GM19035 (cell line): ENCODE results near the gene SDK2.

ENCODE experiments used
- ATAC-seq: cut with Tn5 transposase; IDR thresholded peaks from one replicate; pipeline ENCODE4 v1.9.1; 2021; ENCODE audit not compliant: unreplicated experiment

The SDK2 gene, protein sequence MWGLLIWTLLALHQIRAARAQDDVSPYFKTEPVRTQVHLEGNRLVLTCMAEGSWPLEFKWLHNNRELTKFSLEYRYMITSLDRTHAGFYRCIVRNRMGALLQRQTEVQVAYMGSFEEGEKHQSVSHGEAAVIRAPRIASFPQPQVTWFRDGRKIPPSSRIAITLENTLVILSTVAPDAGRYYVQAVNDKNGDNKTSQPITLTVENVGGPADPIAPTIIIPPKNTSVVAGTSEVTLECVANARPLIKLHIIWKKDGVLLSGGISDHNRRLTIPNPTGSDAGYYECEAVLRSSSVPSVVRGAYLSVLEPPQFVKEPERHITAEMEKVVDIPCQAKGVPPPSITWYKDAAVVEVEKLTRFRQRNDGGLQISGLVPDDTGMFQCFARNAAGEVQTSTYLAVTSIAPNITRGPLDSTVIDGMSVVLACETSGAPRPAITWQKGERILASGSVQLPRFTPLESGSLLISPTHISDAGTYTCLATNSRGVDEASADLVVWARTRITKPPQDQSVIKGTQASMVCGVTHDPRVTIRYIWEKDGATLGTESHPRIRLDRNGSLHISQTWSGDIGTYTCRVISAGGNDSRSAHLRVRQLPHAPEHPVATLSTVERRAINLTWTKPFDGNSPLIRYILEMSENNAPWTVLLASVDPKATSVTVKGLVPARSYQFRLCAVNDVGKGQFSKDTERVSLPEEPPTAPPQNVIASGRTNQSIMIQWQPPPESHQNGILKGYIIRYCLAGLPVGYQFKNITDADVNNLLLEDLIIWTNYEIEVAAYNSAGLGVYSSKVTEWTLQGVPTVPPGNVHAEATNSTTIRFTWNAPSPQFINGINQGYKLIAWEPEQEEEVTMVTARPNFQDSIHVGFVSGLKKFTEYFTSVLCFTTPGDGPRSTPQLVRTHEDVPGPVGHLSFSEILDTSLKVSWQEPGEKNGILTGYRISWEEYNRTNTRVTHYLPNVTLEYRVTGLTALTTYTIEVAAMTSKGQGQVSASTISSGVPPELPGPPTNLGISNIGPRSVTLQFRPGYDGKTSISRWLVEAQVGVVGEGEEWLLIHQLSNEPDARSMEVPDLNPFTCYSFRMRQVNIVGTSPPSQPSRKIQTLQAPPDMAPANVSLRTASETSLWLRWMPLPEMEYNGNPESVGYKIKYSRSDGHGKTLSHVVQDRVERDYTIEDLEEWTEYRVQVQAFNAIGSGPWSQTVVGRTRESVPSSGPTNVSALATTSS (N-terminal part only)

DNA sequence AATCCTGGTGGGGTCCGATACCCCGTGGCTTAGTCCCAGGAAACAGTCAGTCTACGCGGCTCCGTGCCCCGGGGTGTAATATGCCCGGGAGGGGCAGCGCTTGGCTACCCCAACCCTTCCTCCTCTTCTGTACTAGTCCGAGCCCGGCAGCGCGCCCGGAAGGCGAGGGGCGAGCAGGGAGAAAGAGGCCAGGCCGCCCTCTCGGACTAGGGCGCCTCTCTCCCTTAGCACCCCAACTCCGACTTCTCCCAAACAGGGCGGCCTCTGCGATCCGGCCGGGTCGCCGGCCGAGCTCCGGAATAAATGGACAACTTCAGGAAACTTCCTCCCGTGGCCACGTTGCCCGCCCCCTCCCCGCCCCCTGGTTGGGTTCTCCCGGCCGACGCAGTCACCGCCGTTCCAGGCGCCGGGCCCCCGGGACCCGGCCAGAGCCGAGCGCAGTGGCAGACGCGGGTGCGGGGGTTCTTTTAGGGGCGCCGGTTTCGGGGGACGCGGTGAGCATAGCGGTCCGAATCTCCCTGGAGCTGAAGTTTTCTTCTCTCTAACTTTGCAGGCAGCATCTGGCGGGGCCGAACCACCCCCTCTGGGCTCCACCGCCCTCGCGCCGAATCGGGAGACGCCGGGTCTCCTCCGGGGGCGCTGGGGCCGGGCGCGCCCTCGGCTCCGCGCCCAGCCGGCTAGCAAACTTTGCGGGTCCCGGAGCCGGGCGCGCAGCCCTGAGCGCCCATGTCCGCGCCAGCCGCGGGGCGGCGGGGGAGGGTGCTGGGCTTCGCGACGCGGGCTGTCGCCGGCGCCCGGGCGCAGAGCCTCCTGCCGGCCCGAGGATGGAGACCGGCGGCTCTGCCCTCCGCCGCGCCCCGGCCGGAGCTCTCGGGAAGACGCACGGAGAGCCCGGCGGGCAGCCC is at the start of gene SDK2:
TSS of gene SDK2 (minus strand) at position 301 of the 905 bp plus-strand sequence. CDS start 357 bp downstream, outside the sequence.
- ATAC-seq, result no peak

DNA sequence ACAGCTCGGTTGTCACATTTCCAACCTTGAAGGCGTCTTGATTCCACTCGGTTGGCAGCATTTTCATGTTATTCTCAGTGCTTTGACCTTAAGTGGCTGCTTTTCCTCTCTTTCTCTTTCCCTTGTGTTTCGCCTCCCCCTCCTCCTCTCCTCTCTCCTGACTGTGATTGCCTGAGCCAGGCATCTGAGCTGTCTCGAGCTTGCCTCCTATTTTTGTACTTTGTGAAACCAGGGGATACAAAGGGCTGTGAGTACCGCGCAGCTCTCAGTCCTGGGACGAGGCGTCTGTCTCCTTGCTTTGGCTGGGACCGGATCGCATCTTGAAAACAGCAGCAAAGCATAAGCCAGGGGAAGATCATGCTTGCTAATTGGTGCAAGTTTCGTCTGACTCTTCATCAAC is 48.8 kb upstream of the SDK2 start:
- ATAC-seq, result no peak

GRCh38 chr17:73691321-73691766 is 47.1 kb upstream of the SDK2 start:
- ATAC-seq, result no peak

- no peak for ATAC-seq
Observed at GRCh38 chr17:73690676-73691075, 46.4 kb upstream of the SDK2 start.

GRCh38 chr17:73689596-73690275 is 45.5 kb upstream of the SDK2 start:
- ATAC-seq, result no peak

- ATAC-seq, result no peak
Observed at GRCh38 chr17:73686961-73687360, 42.7 kb upstream of the SDK2 start.

DNA sequence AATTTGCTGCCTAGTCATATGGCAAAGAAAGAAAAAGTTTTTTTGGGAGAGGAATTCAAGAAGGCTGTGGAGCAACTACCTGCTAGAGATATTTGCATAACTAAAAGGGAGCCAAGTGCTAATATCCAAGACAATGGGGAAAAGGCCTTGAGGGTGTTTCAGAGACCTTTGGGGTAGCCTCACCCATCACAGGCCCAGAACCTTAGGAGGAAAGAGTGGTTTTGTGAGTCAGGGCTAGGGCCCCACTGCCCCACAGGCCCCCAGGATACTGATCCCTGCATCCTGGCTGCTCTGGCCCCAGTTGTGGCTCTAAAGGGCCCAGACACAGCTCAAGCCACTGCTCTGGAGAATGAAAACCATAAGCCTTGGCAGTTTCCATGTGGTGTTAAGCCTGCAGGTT is 41.9 kb upstream of the SDK2 start:
- no peak for ATAC-seq

- no peak for ATAC-seq
Observed at GRCh38 chr17:73684183-73684582, 39.9 kb upstream of the SDK2 start.

DNA sequence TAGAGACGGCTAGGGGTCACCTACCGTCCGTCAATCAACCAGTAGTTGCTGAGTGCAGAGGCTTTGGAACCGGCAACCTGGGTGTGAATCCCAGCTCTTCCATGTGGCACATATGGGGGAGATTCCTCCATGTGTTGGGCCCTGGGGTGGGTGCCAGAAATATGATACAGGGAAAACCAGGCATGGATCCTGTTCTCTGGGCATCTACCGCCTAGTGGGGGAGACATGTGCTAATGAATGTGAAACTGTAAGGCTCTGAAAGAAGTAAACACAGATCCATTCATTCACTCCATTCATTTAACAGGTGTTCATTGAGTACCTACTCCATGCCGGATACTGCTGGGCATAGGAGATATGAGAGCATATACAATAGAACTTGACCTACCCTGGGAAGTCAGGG is 39.5 kb upstream of the SDK2 start:
- ATAC-seq, result no peak

GRCh38 chr17:73681946-73682345 is 37.7 kb upstream of the SDK2 start:
- ATAC-seq, result no peak

DNA sequence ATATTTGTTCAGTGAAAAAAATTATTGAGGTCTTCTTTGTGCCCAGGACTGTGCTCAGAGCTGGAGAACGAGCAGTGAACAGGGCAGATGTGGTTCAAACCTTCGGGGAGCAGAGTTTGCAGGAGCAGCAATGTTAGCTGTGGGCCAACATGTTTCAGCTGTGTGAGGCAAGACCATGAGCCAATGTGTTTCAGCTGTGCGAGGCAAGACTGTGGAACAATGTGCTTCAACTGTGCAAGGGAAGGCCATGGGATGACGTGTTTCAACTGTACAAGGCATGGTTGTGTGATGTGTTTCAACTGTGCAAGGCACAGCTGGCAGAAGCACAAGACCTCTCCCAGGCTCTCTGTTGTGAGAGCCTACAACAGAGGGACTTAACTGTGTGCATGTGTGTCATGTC is 35.2 kb upstream of the SDK2 start:
- no peak for ATAC-seq

- ATAC-seq, result no peak
Observed at GRCh38 chr17:73678999-73679398, 34.8 kb upstream of the SDK2 start.

DNA sequence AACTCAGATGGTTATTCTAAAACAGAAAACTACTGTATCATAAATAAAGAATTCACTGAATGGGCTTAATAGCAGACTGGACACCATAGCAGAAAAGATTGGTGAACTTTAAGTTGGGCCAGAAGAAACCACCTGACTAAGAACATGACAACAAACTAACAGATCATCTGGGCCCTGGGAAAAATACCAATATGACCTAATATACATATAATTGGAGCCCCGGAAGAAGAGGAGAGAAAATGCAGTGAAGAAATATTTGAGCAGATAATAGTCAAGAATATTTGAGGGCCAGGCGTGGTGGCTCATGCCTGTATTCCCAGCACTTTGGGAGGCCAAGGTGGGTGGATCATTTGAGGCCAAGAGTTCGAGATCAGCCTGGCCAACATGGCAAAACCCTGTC is 25.5 kb upstream of the SDK2 start:
- ATAC-seq, result no peak

GRCh38 chr17:73667181-73667959 is 23.1 kb upstream of the SDK2 start:
- ATAC-seq, result no peak

- no peak for ATAC-seq
Observed at GRCh38 chr17:73663614-73664013, 19.4 kb upstream of the SDK2 start.

DNA sequence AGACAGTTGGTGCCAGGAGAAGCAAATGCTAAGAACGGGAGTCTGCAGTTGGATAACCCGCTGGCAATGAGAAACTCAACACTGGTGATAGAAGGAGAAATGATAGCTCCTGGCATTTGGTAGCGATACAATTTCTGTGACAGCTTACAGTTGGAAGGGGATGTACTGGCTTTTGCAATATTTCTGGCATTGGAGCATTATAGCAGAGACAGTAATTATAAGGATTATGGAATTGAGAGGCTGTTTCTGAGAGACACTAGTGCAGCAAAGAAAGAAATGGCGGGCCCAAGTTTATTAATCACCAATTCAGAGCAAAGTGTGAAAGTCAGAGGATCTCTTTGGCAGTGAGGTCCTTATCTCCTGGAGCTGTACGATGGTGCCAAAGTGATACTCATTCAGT is 16.1 kb upstream of the SDK2 start:
- ATAC-seq, result no peak

GRCh38 chr17:73658821-73659515 is 14.7 kb upstream of the SDK2 start:
- ATAC-seq, result no peak

GRCh38 chr17:73657473-73658116 is 13.3 kb upstream of the SDK2 start:
- ATAC-seq, result no peak
